HepG2 (cell line): ENCODE measurements around the gene PMS2. TPM values are rescaled to one million over a fixed set of nuclear protein-coding genes. Genes with fewer than 3 reads are reported as not detected.
A peak's percentile ranks its signal among the peaks of the same experiment; 100 is the strongest.

Experiments
- ADNP ChIP-seq: sonication (generic); formaldehyde crosslinking; IDR thresholded peaks from 2 replicates; pipeline ENCODE4 v1.4.0; 2020; ENCODE audit warnings: missing genetic modification reagents
- CC2D1A ChIP-seq: sonication (generic); formaldehyde crosslinking; IDR thresholded peaks from 2 replicates; pipeline ENCODE4 v1.8.1; 2023; ENCODE audit warnings: mild to moderate bottlenecking, missing genetic modification reagents
- FOXJ3 ChIP-seq: sonication (generic); formaldehyde crosslinking; IDR thresholded peaks from 2 replicates; pipeline ENCODE4 v1.4.0; 2020; ENCODE audit warnings: missing genetic modification reagents, mild to moderate bottlenecking, borderline replicate concordance
- GPN1 ChIP-seq: sonication (generic); formaldehyde crosslinking; IDR thresholded peaks from 2 replicates; pipeline ENCODE4 v1.5.1; 2020; ENCODE audit warnings: missing genetic modification reagents, borderline replicate concordance
- KLF6 ChIP-seq: IDR thresholded peaks from 2 replicates; pipeline ENCODE4 v1.8.0; 2016; ENCODE audit warnings: missing biosample characterization, missing genetic modification reagents
- MED8 ChIP-seq: sonication (generic); formaldehyde crosslinking; IDR thresholded peaks from 2 replicates; pipeline ENCODE4 v1.8.1; 2023; ENCODE audit warnings: mild to moderate bottlenecking, missing genetic modification reagents; ENCODE audit not compliant: insufficient replicate concordance
- NR0B2 ChIP-seq: sonication (generic); formaldehyde crosslinking; IDR thresholded peaks from 2 replicates; pipeline ENCODE4 v1.4.0; 2020; ENCODE audit warnings: mild to moderate bottlenecking, missing genetic modification reagents
- SAP130 ChIP-seq: IDR thresholded peaks from 2 replicates; pipeline ENCODE4 v1.6.1; 2016; ENCODE audit warnings: low read depth
- SRSF4 ChIP-seq: fragments of 200-400 bp; formaldehyde crosslinking; IDR thresholded peaks from one replicate; pipeline ENCODE4 v1.6.1; 2018; ENCODE audit warnings: mild to moderate bottlenecking, low read depth, low read length, moderate library complexity; ENCODE audit not compliant: poor library complexity, severe bottlenecking
- TEF ChIP-seq: sonication (generic); formaldehyde crosslinking; IDR thresholded peaks from 2 replicates; pipeline ENCODE4 v1.5.0; 2020; ENCODE audit warnings: missing genetic modification reagents
- ZBTB33 ChIP-seq: sonication (generic); formaldehyde crosslinking; IDR thresholded peaks from 2 replicates; pipeline ENCODE4 v1.4.0; 2020; ENCODE audit warnings: missing genetic modification reagents
- ZFP36L2 ChIP-seq: sonication (generic); formaldehyde crosslinking; IDR thresholded peaks from 2 replicates; pipeline ENCODE4 v1.4.0; 2020; ENCODE audit warnings: missing genetic modification reagents
- ZNF224 ChIP-seq: sonication (generic); formaldehyde crosslinking; IDR thresholded peaks from 2 replicates; pipeline ENCODE4 v1.5.0; 2020; ENCODE audit warnings: mild to moderate bottlenecking, missing genetic modification reagents
- ZNF276 ChIP-seq: sonication (generic); formaldehyde crosslinking; IDR thresholded peaks from 2 replicates; pipeline ENCODE4 v1.4.0; 2020; ENCODE audit warnings: mild to moderate bottlenecking, low read depth, missing genetic modification reagents
- ZNF335 ChIP-seq: sonication (generic); formaldehyde crosslinking; IDR thresholded peaks from 2 replicates; pipeline ENCODE4 v1.4.0; 2020; ENCODE audit warnings: missing genetic modification reagents
- ZNF503 ChIP-seq: sonication (generic); formaldehyde crosslinking; IDR thresholded peaks from 2 replicates; pipeline ENCODE4 v1.4.0; 2020; ENCODE audit warnings: missing genetic modification reagents
- ZNF773 ChIP-seq: sonication (generic); formaldehyde crosslinking; IDR thresholded peaks from 2 replicates; pipeline ENCODE4 v1.4.0; 2020; ENCODE audit warnings: missing genetic modification reagents, borderline replicate concordance
- ZNF850 ChIP-seq: sonication (generic); formaldehyde crosslinking; conservative IDR thresholded peaks from 2 replicates; pipeline ENCODE4 v1.9.0; 2021; ENCODE audit warnings: mild to moderate bottlenecking, missing genetic modification reagents
- polyA plus RNA-seq, 8 experiments: library from polyadenylated mRNA; depleted of rRNA in 3 of 8; stranded (reverse) in 7 of 8; unstranded in 1 of 8; fragments of >200 nt; fragmentation: Illumina TruSeq in 4 of 8; extraction: Trizol in 4 of 8; gene quantifications; 2 replicates each; pipeline versions ENCODE4 v1.2.1 to v1.2.3, GENCODE V29; 2011 to 2016; ENCODE audit warnings: low read depth in 4 of 8, missing spikeins in 1 of 8, mixed read lengths in 1 of 8; ENCODE audit not compliant: insufficient read depth in 1 of 8
- total RNA-seq, 5 experiments: library from RNA; depleted of rRNA; stranded (reverse); fragments of >200 nt; fragmentation: Illumina TruSeq; extraction: Trizol; gene quantifications; 2 replicates each; pipeline ENCODE4 v1.2.3, GENCODE V29; 2016; ENCODE audit warnings: low read depth in 1 of 5

PMS2 gene
- total and polyA plus RNA-seq, 2 of the 13 experiments (the other 11 are each of a cell fraction or from before 2014, with no cell fraction given), result 6.3 to 11.4 TPM

- TF ChIP-seq ZNF850 (CRISPR knock-in tag) (no peak; the same call in 1 of the 2 replicates), ZNF224 (CRISPR knock-in tag) (peak; percentile 100; the same call in 1 of the 2 replicates), CC2D1A (CRISPR knock-in tag) (peak; percentile 92; the same call in 1 of the 2 replicates), NR0B2 (CRISPR knock-in tag) (peak; percentile 100), ZFP36L2 (CRISPR knock-in tag) (peak; percentile 92; the same call in 1 of the 2 replicates), ZNF773 (CRISPR knock-in tag) (peak; percentile 99), SAP130 (CRISPR knock-in tag) (peak; percentile 99), MED8 (no peak), TEF (CRISPR knock-in tag) (peak; percentile 84), ZBTB33 (CRISPR knock-in tag) (peak; percentile 69), GPN1 (CRISPR knock-in tag) (peak; percentile 84), SRSF4 (peak; percentile 62), ADNP (CRISPR knock-in tag) (no peak), ZNF503 (peak; percentile 91; the same call in 1 of the 2 replicates), FOXJ3 (peak; percentile 63), ZNF276 (CRISPR knock-in tag) (peak; percentile 99), ZNF335 (CRISPR knock-in tag) (peak; percentile 93), KLF6 (CRISPR knock-in tag) (peak; percentile 100)
These were observed at the start of gene PMS2, which contains the start of gene AIMP2 (continued) for GRCh38 chr7:6008668-6009611.
